Middle frontal gyrus (tissue), 1 donor: ENCODE measurements around the gene STX1B.
A peak's percentile ranks its signal among the peaks of the same experiment; 100 is the strongest.
"Not testable (repeated sequence)": the region's sequence is repeated elsewhere in the genome, so short reads cannot be mapped to it uniquely, and the experiment has no call there.

Source experiments
- DNase-seq: peaks from one replicate; pipeline ENCODE4 v3.0.0-alpha.2; 2015; ENCODE audit warnings: low spot score; ENCODE audit errors: extremely low spot score

Gene STX1B

GRCh38 chr16:31016018-31016417 is 5.6 kb upstream of the STX1B start:
- no peak for DNase-seq

- not testable (repeated sequence) for DNase-seq
Observed at GRCh38 chr16:31013292-31013691, 2.9 kb upstream of the STX1B start.

GRCh38 chr16:31011815-31012214 is 1.4 kb upstream of the STX1B start:
- DNase-seq = not testable (repeated sequence)

GRCh38 chr16:31009894-31010584 is 399 bp downstream of the STX1B start:
- no peak for DNase-seq

GRCh38 chr16:31009120-31009519 is 1.3 kb downstream of the STX1B start:
- DNase-seq = no peak

- DNase-seq = no peak
Observed at GRCh38 chr16:31008551-31008950, 1.9 kb downstream of the STX1B start.

GRCh38 chr16:31008149-31008548 is 2.3 kb downstream of the STX1B start:
- DNase-seq = no peak

GRCh38 chr16:31007684-31008083 is 2.8 kb downstream of the STX1B start:
- no peak for DNase-seq

- DNase-seq = no peak
Observed at GRCh38 chr16:31006589-31006988, 3.8 kb downstream of the STX1B start.

- no peak for DNase-seq
Observed at GRCh38 chr16:31006086-31006385, 4.4 kb downstream of the STX1B start.

GRCh38 chr16:31005350-31006085 is 4.9 kb downstream of the STX1B start:
- DNase-seq = no peak

- DNase-seq = no peak
Observed at GRCh38 chr16:31004658-31005057, 5.8 kb downstream of the STX1B start.

GRCh38 chr16:31003744-31004143 is 6.7 kb downstream of the STX1B start:
- DNase-seq = no peak

- no peak for DNase-seq
Observed at GRCh38 chr16:31002862-31003341, 7.5 kb downstream of the STX1B start.

GRCh38 chr16:31002250-31002700 is 8.2 kb downstream of the STX1B start:
- no peak for DNase-seq

GRCh38 chr16:31001507-31002249 is 8.8 kb downstream of the STX1B start:
- no peak for DNase-seq

GRCh38 chr16:31000671-31001382 is 9.6 kb downstream of the STX1B start:
- DNase-seq = no peak

GRCh38 chr16:30998852-30999761 is 11.3 kb downstream of the STX1B start:
- DNase-seq = peak; percentile 40

- DNase-seq = no peak
Observed at GRCh38 chr16:30997725-30998711, 12.4 kb downstream of the STX1B start.
